GM18507 (cell line): Measurements from ENCODE around the gene IQSEC1.
A peak's percentile ranks its signal among the peaks of the same experiment; 100 is the strongest.

Experiments used
- DNase-seq: peaks from one replicate; pipeline ENCODE4 v3.0.0; 2011; ENCODE audit warnings: low read depth; ENCODE audit not compliant: insufficient read length; ENCODE audit errors: extremely low spot score
- FAIRE-seq: peaks from 2 replicates; lab custom pipeline; 2011; peaks lifted over from hg19 to GRCh38; lab: Jason Lieb, UNC

The IQSEC1 gene

GRCh38 chr3:13041113-13041776 is 32.0 kb downstream of the IQSEC1 start:
- FAIRE-seq (no peak), DNase-seq (no peak)

GRCh38 chr3:13040361-13041074 is 32.7 kb downstream of the IQSEC1 start:
- FAIRE-seq (peak; percentile 81), DNase-seq (peak; percentile 69)

DNA sequence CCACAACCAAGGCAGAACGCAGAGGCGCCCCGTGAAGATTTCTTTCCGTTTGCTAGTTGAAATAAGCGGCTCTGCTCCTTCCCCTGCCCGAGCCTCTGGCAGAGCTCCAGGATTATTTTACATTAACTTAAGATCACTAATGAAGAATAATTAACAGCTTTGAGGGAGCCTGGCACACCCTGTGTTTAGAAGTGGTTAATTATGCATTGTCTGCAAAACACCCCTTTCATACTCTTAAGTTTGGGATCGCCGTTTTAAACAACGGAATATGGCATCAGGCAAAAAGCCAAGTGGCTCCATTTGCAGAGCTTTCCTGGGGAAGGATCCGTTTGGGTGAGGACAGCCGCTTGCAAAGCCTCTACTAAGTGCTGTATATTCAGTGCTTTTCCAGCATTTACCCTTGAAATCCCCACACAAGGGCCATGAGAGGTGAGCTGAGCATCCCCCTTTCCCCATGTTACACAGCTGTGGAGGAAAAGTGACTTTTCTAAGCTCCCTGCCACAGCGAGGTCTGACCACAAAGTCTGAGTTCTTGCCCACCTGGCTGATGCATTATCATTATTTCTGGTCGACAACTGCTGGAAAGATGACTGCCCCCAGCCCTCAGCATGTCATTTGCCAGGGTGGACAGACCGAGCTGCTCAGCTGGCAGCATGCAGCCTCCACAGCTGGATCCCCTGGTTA is 33.9 kb downstream of the IQSEC1 start:
- FAIRE-seq = no peak

GRCh38 chr3:13037458-13038117 is 35.6 kb downstream of the IQSEC1 start:
- FAIRE-seq = no peak
- no peak for DNase-seq

More for the DNA sequence above, 33.9 kb downstream of the IQSEC1 start:
- DNase-seq = no peak

DNA sequence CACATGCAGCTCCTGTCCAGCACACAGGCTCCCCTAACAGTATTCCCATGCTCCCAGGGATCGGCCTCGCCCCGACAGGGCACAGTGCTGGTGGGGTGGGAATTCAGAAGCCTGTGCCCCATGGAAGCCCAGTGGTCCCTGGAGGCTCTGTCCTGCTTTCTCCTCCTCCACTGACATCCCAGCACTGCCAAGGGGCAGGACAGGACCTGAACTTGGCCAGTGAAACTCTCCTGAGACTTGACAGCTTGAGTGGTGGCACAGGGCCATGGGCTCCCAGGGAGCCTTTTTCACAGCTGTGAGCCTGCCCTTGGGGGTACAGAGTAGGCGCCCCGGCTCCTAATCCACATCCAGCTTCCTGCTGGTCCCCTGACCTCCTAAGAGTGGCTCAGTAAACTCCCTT is 38.4 kb downstream of the IQSEC1 start:
- FAIRE-seq = no peak
- DNase-seq = no peak

DNA sequence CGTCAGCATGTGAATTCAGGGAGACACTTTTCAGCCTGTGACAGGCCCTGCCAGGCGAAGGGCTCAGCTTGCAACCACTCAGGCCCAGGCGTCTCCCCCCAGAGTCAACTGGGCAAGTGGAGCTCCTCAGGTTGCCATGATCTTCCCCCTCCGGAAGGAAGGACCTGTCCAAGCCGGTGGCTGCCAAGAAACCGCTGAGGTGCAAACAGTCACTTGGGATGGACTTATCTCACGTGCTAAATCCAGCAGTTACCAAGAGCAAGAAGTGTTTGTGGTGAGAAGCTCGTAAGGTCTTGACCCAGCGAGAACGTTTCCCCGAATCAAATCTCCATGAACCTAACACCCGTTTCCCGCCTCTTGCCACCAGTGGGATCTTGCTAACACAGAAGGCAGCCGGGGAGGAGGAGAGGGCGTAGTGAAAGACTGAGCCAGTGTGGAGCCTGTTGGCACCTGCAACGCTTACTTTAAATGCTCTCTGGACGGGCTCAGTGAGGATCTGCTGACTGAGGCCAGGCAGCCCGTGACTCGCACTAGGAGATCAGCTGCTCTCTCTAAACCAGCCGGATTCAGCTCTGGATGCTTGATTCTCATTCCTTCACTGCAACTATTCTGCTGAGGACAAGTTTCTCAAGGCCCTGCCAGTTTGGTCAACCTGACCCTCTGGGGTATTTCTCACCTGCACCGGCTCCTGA is 39.0 kb downstream of the IQSEC1 start:
- DNase-seq (no peak), FAIRE-seq (no peak)

DNA sequence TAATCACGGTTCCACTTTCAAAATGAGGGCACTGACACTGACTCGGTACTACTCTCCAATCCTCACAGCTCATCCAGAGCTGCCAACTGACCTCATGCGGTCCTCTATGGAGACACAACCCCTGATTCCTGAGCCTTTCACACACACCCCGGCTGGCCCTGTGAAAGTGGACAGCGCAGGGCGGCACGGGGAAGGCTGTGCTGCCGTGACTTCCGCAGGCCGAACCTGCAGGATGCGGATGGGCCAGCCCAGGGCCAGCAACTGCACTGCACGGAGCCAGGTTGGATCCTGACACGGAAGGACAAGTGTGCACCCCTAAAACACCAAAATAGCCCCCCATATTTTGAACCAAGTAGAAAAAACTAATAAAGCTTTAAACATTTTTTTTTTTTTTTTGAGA is 41.0 kb downstream of the IQSEC1 start:
- DNase-seq = no peak
- no peak for FAIRE-seq

GRCh38 chr3:13031621-13032020 is 41.6 kb downstream of the IQSEC1 start:
- DNase-seq (no peak), FAIRE-seq (no peak)

GRCh38 chr3:13030684-13031083 is 42.5 kb downstream of the IQSEC1 start:
- DNase-seq (no peak), FAIRE-seq (no peak)

GRCh38 chr3:13028010-13028821 is 45.0 kb downstream of the IQSEC1 start:
- DNase-seq (no peak), FAIRE-seq (no peak)

GRCh38 chr3:13027154-13027553 is 46.1 kb downstream of the IQSEC1 start:
- FAIRE-seq = no peak
- DNase-seq = no peak

- DNase-seq (no peak), FAIRE-seq (no peak)
Measured at GRCh38 chr3:13026534-13026933, 46.7 kb downstream of the IQSEC1 start.

DNA sequence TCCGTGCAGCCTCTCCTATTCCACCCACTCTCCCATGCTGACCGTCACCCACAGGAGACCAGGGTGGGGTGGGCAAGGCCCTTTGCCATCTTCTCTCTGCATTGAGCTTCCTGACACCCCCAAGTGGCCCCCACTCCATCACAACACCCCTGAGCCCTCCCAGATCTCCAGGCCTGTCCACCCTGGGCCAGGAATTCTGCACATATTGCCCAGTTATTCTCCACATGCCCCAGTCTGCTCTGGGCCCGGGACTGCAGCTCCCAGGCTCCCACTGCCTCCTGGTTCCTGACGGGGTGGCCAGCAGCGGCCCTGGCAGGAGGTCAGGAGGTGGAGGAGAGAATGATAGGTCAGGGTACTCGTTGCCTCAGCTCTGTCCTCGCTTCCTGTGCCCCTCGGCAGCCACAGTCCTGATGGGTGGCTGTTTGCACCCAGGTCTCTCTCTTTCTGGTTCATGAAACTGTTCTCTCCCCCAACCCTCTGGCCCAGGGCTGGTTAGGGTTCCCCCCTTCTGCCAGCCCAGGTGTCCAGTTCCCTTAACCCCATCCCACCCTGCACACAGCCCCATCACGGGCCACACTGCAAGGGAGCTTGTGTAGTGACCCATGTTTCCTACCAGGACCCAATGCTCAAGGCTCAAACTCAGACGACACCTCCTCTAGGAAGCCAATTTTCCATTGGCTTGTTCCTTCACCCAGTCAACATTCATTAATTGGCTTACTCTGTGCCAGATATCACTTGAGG is 47.3 kb downstream of the IQSEC1 start:
- no peak for DNase-seq
- no peak for FAIRE-seq

DNA sequence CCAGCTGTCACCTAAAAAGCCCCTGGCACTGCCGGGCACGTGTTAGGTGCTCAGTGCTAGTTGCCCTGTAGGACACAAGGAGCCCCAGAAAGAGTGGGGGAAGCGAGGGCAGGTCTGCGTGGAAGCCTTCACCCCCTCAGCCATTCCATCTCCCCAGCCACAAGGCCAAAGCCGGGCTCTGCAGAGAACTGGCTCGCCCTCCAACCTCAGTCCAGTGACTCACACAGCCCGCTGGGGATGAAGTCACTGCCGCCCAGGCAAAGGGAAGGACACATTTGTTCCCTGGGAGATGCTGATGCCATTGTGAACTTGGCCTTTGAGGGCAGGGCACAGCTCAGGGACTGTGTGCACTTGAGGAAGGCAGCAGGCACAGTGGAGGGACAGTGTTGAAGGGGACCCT is 48.1 kb downstream of the IQSEC1 start:
- no peak for FAIRE-seq

GRCh38 chr3:13024765-13025065 is 48.5 kb downstream of the IQSEC1 start:
- FAIRE-seq = no peak
- DNase-seq = no peak

More for the DNA sequence above, 48.1 kb downstream of the IQSEC1 start:
- no peak for DNase-seq

DNA sequence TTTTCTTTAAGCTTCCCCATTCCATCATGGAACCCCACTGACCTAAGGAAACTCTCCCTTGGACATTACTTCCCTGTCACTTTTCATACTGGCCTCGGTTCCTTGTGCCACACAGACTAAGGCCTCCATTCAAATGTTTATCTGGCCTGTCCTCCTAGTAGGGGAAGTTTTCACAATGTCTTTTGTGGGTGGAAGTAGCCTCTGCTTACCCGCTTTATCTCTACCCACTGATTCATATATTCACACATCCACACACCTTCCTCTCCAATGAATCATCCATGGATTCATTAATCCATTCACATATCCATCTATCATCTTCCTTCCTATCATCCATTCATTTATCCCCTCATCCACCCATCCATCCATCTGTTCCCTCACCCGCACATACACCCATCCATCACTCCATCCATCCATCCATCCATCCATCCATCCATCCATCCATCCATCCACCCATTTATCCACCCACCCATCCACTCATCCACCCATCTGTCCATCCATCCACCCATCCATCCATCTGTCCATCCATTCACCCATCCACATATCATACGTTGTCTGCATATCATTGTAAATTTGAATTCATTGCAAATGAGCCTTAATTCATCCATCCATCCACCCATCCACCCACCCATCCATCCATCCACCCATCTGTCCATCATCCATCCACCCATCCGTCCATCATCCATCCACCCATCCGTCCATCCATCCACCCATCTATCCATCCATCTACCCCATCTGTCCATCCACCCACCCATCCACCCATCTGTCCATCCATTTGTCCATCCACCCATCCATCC is 49.1 kb downstream of the IQSEC1 start:
- DNase-seq (no peak), FAIRE-seq (no peak)

- FAIRE-seq (no peak), DNase-seq (no peak)
Measured at GRCh38 chr3:13023235-13023970, 49.8 kb downstream of the IQSEC1 start.
